Activated naive CD8-positive, alpha-beta T cell treated with anti-CD3 and anti-CD28 coated beads for 36 hours (primary cell): Measurements from ENCODE around the gene SEMA4A. TPM values are rescaled to one million over a fixed set of nuclear protein-coding genes. Genes with fewer than 3 reads are reported as not detected.
"Not testable (repeated sequence)": the region's sequence is repeated elsewhere in the genome, so short reads cannot be mapped to it uniquely, and the experiment has no call there.

Experiments used
- DNase-seq: peaks from one replicate; pipeline ENCODE4 v3.0.0; 2021
- H3K27ac Mint-ChIP-seq: one replicate; pipeline ENCODE4 v1.8.0; 2022; ENCODE audit warnings: mild to moderate bottlenecking, moderate library complexity, mixed read lengths
- H3K27me3 Mint-ChIP-seq: one replicate; pipeline ENCODE4 v1.8.0; 2022; ENCODE audit warnings: mild to moderate bottlenecking, mixed read lengths
- H3K36me3 Mint-ChIP-seq: one replicate; pipeline ENCODE4 v1.8.0; 2021; ENCODE audit warnings: mild to moderate bottlenecking, mixed read lengths
- H3K4me1 Mint-ChIP-seq: one replicate; pipeline ENCODE4 v1.8.0; 2021; ENCODE audit warnings: mixed read lengths
- H3K4me3 Mint-ChIP-seq: one replicate; pipeline ENCODE4 v1.8.0; 2022; ENCODE audit warnings: mild to moderate bottlenecking, moderate library complexity, mixed read lengths
- H3K9me3 Mint-ChIP-seq: one replicate; pipeline ENCODE4 v1.8.0; 2022; ENCODE audit warnings: mixed read lengths
- total RNA-seq, 2 experiments: library from RNA; stranded (reverse); gene quantifications; one replicate each; pipeline ENCODE4 v1.2.3, GENCODE V29; 2021

The SEMA4A gene
- total RNA-seq, 2 experiments from 2014 or later, result 13.2 to 16.1 TPM

DNA sequence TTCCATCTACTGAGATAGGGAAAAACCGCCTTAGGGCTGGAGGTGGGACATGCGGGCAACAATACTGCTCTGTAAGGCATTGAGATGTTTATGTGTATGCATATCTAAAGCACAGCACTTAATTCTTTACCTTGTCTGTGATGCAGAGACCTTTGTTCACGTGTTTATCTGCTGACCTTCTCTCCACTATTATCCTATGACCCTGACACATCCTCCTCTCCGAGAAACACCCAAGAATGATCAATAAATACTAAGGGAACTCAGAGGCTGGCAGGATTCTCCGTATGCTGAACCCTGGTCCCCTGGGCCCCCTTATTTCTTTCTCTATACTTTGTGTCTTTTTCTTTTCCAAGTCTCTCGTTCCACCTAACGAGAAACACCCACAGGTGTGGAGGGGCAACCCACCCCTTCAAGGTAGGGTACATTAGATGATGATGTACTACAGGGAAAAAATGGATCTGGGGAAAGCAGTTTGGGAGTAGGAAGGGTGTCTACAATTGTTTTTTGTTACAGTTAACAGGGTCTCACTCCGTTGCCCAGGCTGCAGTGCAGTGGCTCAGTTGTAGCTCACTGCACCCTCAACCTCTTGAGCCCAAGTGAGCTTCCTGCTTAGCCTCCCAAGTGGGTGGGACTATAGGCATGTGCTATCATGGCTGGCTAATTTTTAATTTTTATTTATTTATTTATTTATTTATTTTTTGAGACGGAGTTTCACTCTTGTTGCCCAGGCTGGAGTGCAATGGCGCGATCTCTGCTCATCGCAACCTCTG lies 28.8 kb downstream of the SEMA4A start:
- not testable (repeated sequence) for H3K27ac Mint-ChIP-seq, H3K27me3 Mint-ChIP-seq, DNase-seq, H3K4me3 Mint-ChIP-seq, H3K36me3 Mint-ChIP-seq, H3K9me3 Mint-ChIP-seq
- H3K4me1 Mint-ChIP-seq, result peaks cover 13% of the 10 kb centered on the region

DNA sequence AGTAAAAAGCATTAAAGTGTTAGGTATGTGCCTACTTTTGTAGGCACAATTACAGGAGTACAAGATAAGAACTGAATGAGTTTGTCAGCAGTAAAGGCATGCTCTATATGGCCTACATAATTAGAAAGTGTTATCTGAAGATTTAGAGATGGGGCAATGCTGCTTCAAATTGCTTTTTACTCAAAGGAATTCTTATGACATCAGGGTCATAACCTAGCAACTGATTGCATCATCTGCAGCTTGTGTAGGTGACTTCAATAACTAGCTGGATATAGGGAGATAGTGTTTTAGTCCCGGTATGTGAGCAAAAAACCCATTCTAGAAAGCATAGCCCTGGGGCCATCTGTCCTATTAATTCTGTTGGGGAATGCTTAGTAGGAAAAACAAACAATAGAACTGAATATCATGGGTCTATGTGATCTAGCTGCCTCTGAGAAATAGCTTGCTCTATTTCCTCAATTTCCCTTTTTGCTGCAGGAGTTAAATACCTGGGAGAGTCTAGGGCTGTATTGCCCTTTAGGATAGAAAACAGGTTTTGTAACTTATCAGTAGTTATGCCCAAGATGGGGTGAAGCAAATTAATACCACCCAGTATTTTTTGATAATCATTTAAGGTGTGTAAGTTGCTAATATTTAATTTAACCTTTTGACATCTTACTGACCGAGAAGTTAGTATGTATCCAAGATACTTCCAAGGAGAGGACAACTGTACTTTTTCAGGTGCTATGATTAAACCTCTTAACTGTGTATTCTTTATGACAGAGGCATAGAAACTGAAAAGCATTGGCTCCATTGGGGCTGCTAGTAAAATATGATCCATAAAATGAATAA lies 33.2 kb downstream of the SEMA4A start:
- not testable (repeated sequence) for H3K27me3 Mint-ChIP-seq, H3K4me1 Mint-ChIP-seq, H3K4me3 Mint-ChIP-seq, H3K27ac Mint-ChIP-seq, DNase-seq, H3K36me3 Mint-ChIP-seq
- peaks cover 12% of the 10 kb centered on the region for H3K9me3 Mint-ChIP-seq

DNA sequence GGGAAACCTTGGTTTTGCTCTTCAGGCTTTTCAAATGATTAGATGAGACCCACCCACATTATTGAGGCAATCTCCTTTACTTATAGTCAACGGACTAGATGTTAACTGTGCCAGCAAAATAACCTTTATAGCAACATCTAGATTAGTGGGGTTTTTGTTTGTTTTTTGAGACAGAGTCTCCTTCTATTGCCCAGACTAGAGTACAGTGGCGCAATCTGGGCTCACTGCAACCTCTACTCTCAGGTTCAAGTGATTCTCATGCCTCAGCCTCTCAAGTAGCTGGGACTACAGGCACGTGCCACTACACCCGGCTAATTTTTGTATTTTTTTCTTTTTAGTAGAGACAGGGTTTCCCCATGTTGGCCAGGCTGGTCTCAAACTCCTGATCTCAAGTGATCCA lies 36.9 kb downstream of the SEMA4A start:
- Mint-ChIP-seq H3K36me3 (peaks cover 13% of the 10 kb centered on the region), H3K4me1 (peaks cover 20% of the 10 kb centered on the region), H3K9me3 (peaks cover 12% of the 10 kb centered on the region)
- H3K27ac Mint-ChIP-seq, H3K4me3 Mint-ChIP-seq, DNase-seq, H3K27me3 Mint-ChIP-seq: not testable (repeated sequence)

DNA sequence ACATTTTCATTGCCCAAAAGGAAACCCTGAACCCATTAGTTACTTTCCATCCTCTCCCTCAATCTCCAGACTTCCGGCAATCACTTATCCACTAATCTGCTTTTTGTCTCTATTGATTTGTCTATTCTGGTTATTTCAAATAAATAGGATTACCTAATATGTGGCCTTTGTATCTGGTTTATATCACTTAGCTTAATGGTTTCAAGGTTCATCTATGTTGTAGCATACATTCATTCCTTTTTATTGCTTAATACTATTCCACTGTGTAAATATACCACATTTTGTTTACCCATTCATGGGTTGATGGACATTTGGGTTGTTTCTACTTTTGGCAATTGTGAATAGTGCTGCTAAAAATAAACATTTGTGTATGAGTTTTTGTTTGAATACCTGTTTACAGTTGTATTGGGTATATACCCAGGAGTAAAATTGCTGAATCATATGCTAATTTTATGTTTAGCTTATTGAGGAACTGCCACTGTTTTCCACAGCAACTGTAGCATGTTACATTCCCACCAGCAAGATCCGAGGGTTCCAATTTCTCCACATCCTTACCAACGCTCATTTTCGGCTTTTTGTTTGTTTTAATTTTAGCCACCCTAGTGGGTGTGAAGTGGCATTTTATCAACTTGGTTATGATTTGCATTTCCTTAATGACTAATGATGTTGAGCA lies 38.0 kb downstream of the SEMA4A start:
- H3K9me3 Mint-ChIP-seq, result peaks cover 12% of the 10 kb centered on the region
- H3K4me3 Mint-ChIP-seq, result no peak overlapping the region
- peaks cover 24% of the 10 kb centered on the region for H3K36me3 Mint-ChIP-seq
- H3K27ac Mint-ChIP-seq, result no peak overlapping the region
- no peak for DNase-seq
- H3K27me3 Mint-ChIP-seq, result no peaks in the 10 kb centered on the region
- H3K4me1 Mint-ChIP-seq, result peaks cover 29% of the 10 kb centered on the region

DNA sequence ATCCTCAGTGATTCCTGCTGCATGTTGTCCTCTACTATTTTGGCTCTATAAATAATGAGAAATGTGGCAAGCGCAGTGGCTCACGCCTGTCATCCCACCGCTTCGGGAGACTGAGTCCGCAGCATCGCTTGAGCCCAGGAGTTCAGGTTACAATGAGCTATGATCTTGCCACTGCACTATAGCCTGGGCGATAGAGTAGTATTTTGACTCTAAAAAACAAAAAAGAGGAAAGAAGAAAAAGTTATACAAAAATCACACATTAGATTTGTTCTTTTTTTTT lies 39.8 kb downstream of the SEMA4A start:
- Mint-ChIP-seq H3K27ac (peak overlapping the region; percentile 96), H3K27me3 (no peaks in the 10 kb centered on the region), H3K4me1 (peaks cover 45% of the 10 kb centered on the region), H3K4me3 (peak overlapping the region; percentile 100), H3K36me3 (peaks cover 30% of the 10 kb centered on the region), H3K9me3 (peaks cover 5% of the 10 kb centered on the region)
- no peak for DNase-seq

DNA sequence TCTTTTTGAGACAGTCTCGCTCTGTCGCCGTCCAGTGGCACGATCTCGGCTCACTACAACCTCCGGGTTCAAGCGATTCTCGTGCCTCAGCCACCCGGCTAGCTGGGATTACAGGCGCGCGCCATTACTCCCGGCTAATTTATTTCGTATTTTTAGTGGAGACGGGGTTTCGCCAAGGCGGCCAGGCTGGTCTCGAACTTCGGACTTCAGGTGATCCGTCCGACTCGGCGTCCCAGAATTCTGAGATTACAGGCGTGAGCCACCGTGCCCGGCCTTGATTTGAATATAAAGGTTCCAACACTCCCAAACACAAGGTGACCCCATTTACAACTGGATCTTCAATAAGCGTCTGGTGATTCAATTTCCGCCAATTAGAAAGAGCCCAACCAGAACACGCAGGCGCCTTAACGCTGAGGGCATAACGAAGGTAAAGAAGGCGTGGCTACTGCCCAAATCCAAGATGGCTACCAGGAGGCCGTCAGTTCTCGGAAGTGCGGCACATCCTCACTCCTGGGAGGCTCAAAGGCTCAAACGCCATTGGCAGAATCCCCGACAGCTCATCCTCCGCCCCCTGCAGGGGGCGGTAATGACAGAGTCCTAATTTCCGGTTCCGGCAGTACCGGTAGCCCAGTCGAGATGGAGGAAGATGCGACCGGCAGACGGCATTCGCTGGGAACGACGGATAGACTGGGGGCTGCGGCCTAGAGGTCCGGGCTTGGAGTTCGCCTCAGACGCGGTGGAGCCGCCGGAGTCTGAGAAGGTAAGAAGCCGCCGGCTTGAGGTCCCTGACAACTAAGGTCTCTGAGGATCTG lies 40.3 kb downstream of the SEMA4A start, which contains the start of gene SLC25A44:
Gene SLC25A44 (plus strand): TSS at position 617 of the 812 bp plus-strand sequence. CDS start 5,744 bp downstream, outside the sequence.
- H3K36me3 Mint-ChIP-seq, result peaks cover 32% of the 10 kb centered on the region
- H3K9me3 Mint-ChIP-seq, result peaks cover 5% of the 10 kb centered on the region
- peak within 1 kb of the TSS; percentile 100 for H3K4me3 Mint-ChIP-seq
- DNase-seq, result peak; percentile 97
- H3K27me3 Mint-ChIP-seq, result no peaks in the 10 kb centered on the region
- peak within 1 kb of the TSS; percentile 96 for H3K27ac Mint-ChIP-seq
- H3K4me1 Mint-ChIP-seq, result peaks cover 50% of the 10 kb centered on the region

DNA sequence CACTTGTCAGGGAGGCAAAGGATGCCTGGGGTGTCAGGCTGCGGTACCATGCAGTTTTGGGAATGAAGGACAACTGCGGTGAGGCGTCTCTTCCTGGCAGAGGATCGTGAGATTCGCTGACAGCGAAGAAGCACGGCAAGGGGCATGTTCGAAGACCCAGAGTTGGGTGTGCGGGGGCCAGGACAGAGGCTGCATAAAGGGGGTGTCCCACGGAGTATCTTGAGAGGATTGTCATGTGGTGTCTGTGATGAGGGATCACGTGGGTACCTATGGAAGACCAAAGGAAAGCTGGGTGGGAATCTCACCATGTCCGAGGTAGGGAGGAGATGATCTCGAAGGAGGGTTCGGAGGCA lies 40.9 kb downstream of the SEMA4A start:
- Mint-ChIP-seq H3K36me3 (peaks cover 37% of the 10 kb centered on the region), H3K9me3 (peaks cover 2% of the 10 kb centered on the region), H3K4me1 (peaks cover 56% of the 10 kb centered on the region), H3K4me3 (peak overlapping the region; percentile 100), H3K27me3 (no peaks in the 10 kb centered on the region), H3K27ac (peak overlapping the region; percentile 96)
- no peak for DNase-seq

DNA sequence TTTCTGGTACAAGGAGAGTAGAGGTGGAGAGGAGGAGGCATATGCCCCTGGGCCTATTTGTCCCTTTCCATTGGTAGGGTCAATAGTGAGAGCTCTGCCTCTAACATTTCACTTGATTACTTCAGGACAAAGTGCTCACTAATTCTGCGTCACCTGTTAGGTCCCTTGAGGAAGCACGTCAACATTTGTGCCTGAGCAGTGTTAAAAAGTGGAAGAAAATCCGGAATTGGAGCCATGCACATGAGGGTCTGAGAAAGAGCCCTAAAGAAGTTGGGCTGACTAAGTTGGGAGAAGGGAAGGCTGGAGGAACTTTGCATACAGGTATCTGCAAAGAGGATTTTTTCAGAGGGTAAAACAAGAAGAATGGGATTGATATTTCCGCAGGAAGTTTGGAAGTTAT lies 42.5 kb downstream of the SEMA4A start:
- Mint-ChIP-seq H3K9me3 (no peaks in the 10 kb centered on the region), H3K4me1 (peaks cover 70% of the 10 kb centered on the region), H3K27me3 (no peaks in the 10 kb centered on the region), H3K36me3 (peaks cover 50% of the 10 kb centered on the region), H3K4me3 (peak overlapping the region; percentile 100), H3K27ac (peak overlapping the region; percentile 43)
- DNase-seq, result no peak

DNA sequence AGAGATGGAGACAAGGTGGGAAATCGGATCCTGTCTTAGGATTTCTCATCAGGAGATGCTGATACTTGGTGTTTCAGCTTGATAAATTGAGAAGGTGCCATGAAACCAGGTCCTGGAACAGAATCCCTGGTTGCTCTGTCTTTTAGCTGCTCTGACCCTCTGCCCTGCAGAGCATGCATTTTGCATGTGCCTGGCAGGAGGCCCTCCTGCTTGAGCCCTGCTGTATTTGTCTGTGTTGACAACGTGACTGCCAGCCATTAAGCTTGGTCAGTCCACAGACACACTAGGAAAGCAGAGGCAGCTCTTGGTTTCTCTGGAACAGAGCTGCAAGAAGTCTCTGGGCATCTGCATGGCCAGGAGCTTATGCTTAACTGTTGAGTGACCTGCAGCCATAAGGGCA lies 43.1 kb downstream of the SEMA4A start:
- H3K27ac Mint-ChIP-seq, result peak overlapping the region; percentile 57
- no peak for DNase-seq
- H3K4me3 Mint-ChIP-seq, result peak overlapping the region; percentile 100
- H3K4me1 Mint-ChIP-seq, result peaks cover 70% of the 10 kb centered on the region
- no peaks in the 10 kb centered on the region for H3K9me3 Mint-ChIP-seq
- no peaks in the 10 kb centered on the region for H3K27me3 Mint-ChIP-seq
- H3K36me3 Mint-ChIP-seq, result peaks cover 50% of the 10 kb centered on the region

DNA sequence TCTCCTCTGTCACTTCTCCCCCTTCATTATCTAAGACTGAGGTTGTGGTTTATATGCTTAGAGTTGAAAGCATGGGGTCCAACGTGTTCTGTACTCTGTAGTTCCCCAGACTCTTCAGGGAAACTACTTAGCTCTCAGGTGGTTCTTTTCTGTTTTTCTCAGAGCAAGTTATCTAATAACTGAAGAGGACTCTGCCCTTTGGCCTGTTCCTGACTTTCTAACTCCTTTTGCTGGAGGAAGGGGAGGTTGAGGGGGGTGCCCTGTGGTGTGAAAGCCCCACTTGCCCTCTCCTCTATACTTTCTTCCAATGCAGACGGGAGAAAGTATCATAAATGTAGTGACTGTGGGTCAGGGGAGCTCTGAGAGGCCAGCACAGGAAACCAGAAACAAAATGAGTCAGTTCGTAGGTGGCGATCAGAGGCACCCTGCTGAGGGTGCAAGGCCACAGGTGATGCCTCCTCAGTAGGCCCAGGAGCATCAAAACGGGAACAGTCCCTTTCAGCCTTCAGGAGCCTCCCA lies 45.5 kb downstream of the SEMA4A start:
- peak overlapping the region; percentile 68 for H3K4me3 Mint-ChIP-seq
- peak overlapping the region; percentile 96 for H3K27ac Mint-ChIP-seq
- H3K9me3 Mint-ChIP-seq, result no peaks in the 10 kb centered on the region
- peaks cover 46% of the 10 kb centered on the region for H3K36me3 Mint-ChIP-seq
- peaks cover 61% of the 10 kb centered on the region for H3K4me1 Mint-ChIP-seq
- peak; percentile 35 for DNase-seq
- no peaks in the 10 kb centered on the region for H3K27me3 Mint-ChIP-seq

DNA sequence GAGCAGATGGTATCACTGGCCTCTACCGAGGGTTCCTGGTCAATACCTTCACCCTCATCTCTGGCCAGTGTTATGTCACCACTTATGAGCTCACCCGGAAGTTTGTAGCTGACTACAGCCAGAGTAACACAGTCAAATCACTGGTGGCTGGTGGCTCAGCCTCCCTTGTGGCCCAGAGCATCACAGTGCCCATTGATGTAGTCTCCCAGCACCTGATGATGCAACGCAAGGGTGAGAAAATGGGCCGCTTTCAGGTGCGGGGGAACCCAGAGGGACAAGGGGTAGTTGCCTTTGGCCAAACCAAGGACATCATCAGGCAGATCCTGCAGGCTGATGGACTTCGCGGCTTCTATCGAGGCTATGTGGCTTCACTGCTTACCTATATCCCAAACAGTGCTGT lies 46.7 kb downstream of the SEMA4A start:
- Mint-ChIP-seq H3K4me1 (peaks cover 52% of the 10 kb centered on the region), H3K27ac (peak overlapping the region; percentile 96), H3K9me3 (no peaks in the 10 kb centered on the region), H3K36me3 (peaks cover 41% of the 10 kb centered on the region), H3K4me3 (peak overlapping the region; percentile 68), H3K27me3 (no peaks in the 10 kb centered on the region)
- no peak for DNase-seq

DNA sequence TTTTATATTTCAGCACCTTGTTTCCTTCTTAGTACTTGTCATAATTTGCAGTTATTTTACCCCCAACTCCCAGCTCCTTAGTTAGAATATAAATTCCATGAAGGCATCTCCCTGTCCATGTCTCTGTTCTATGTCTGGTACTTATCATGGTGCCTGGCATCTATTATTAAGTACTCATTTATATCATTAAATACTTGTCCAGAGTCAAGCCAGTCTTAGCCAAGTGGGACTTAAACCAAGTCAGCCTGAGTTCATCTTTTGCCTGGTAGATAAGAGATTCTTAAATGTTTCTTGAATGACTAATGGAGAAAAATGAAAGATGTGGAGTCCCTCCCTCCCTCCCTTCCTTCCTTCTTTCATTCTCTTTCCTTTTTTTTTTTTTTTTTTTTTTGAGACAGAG lies 49.9 kb downstream of the SEMA4A start:
- H3K27ac Mint-ChIP-seq, result peak overlapping the region; percentile 46
- no peak overlapping the region for H3K4me3 Mint-ChIP-seq
- H3K36me3 Mint-ChIP-seq, result peaks cover 36% of the 10 kb centered on the region
- peaks cover 28% of the 10 kb centered on the region for H3K4me1 Mint-ChIP-seq
- H3K27me3 Mint-ChIP-seq, result no peaks in the 10 kb centered on the region
- no peaks in the 10 kb centered on the region for H3K9me3 Mint-ChIP-seq
- DNase-seq, result no peak

DNA sequence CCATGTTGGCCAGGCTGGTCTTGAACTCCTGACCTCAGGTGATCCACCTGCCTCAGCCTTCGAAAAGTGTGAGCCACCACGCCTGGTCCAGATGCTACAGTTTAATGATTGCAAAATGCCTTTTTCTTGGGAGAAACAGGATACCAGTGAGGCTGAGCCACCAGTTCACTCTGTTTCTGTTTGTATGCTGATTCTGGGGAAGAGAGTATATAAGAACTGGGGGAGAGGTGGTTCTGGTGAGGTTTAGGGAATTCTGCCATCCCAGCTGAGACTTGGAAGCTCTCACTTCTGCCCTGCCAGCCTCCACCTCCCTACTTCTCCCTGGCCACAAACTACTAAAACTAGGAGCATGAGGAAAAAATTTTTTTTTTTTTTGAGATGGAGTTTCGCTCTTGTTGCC lies 51.3 kb downstream of the SEMA4A start:
- DNase-seq, result no peak
- Mint-ChIP-seq H3K27me3 (no peaks in the 10 kb centered on the region), H3K9me3 (no peaks in the 10 kb centered on the region), H3K4me1 (peaks cover 14% of the 10 kb centered on the region), H3K4me3 (no peak overlapping the region), H3K36me3 (peaks cover 30% of the 10 kb centered on the region), H3K27ac (no peak overlapping the region)

DNA sequence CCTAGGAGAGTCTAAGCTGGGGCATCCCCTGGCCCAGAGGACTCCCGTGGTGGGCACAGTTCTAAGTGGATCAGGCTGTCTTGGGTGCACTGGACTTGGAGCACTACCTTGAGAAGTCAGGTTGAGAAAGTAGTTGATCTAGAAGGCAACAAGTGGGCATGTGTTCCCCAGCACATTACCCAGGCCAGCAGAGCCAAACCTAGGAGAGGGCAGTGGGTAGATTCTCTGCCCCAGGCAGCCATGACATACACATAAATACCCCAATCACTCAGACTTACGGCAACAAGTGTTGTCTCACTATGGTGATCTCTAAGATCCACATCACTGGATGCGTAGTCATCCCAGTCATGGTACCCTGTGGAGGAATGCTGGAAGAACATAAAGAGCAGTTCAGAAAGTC lies 57.9 kb downstream of the SEMA4A start:
- no peaks in the 10 kb centered on the region for H3K27me3 Mint-ChIP-seq
- no peak overlapping the region for H3K4me3 Mint-ChIP-seq
- peaks cover 50% of the 10 kb centered on the region for H3K36me3 Mint-ChIP-seq

More for the DNA sequence above, 57.9 kb downstream of the SEMA4A start:
- Mint-ChIP-seq H3K4me1 (peaks cover 29% of the 10 kb centered on the region), H3K27ac (peak overlapping the region; percentile 34), H3K9me3 (no peaks in the 10 kb centered on the region)
- no peak for DNase-seq
